CD4-positive, alpha-beta T cell treated with Interleukin-6 for 4 hours (primary cell): ENCODE data around the gene NLRP8.
"Not testable (repeated sequence)": the region's sequence is repeated elsewhere in the genome, so short reads cannot be mapped to it uniquely, and the experiment has no call there.

Source experiments
- DNase-seq: peaks from one replicate; pipeline ENCODE4 v3.0.0-alpha.2; 2020; ENCODE audit warnings: mixed read lengths

Gene NLRP8

GRCh38 chr19:55980415-55980814 lies 32.8 kb downstream of the NLRP8 start:
- no peak for DNase-seq

DNA sequence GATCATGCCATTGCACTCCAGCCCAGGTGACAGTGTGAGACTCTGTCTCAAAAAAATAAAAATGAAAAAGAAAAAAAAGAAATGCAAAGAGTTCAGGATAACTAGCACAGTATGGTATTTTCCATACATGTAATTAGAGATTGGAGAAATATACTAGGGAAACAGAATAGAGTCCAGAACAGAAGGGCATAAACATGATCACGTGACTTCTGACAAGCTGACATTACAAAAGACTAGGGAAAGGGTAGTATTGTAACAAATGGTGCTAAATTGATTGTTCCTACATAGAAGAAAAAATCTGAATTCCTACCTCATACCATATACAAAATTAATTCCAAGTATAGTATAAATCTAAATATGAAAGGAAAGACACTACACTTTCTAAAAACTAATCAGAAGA lies 37.6 kb downstream of the NLRP8 start:
- DNase-seq, result no peak

DNA sequence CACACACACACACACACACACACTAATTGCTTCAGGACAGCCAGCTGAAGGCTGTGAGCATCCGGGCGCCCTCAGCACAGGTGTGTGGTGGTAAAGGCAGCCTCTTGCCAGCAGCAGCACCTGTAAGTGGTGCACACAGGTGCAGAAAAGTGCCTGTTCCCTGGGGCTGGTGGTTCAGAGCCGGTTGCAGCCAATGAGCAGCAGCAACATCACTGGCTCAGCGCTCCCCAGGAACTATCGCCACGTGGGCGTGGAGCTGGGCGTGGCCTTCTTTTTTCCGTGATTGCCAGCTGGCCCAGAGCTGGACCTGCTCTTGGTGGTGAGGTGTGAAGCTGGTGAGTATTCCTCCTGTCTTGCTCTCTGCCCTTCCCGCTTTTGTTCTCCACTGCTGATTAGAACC lies 38.9 kb downstream of the NLRP8 start, which contains the start of gene NLRP5:
TSS of gene NLRP5 (plus strand) at position 289 of the 400 bp plus-strand sequence.
- no peak for DNase-seq

- DNase-seq, result no peak
Observed at GRCh38 chr19:55990831-55991230, 43.2 kb downstream of the NLRP8 start.

GRCh38 chr19:55993492-55993891 lies 45.9 kb downstream of the NLRP8 start:
- DNase-seq, result no peak

DNA sequence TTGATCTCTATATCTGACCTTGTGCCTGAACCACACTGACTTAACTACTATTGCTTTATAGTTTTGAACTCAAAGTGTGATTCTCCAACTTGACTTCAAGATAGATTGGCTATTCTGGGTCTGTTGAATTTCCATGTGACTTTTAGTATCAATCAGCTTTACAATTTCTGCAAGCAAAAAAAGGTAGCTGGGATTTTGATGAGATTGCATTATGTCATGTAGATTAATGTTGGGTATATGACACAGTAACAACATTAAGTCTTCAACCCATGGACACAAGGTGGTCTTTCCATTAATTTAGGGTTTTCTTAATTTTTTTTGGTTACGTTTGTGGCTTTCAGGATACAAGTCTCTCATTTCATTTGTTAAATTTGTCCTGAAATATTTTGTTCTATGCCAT lies 67.1 kb downstream of the NLRP8 start:
- no peak for DNase-seq

- no peak for DNase-seq
Observed at GRCh38 chr19:56015756-56016155, 68.1 kb downstream of the NLRP8 start.

- not testable (repeated sequence) for DNase-seq
Observed at GRCh38 chr19:56019325-56019724, 71.7 kb downstream of the NLRP8 start.

GRCh38 chr19:56020355-56020975 lies 72.8 kb downstream of the NLRP8 start:
- not testable (repeated sequence) for DNase-seq

- no peak for DNase-seq
Observed at GRCh38 chr19:56026769-56027168, 79.1 kb downstream of the NLRP8 start.
